Spleen (tissue), 7 donors: ENCODE results near the gene PHF11.

Source experiments
- CTCF ChIP-seq, 11 experiments: fragments of 200-600 bp in 7 of 11; fragments of 450-650 bp in 4 of 11; sonication (generic) in 4 of 11; IDR thresholded peaks in 8 of 11; conservative IDR thresholded peaks in 3 of 11; 1 replicate in 7 of 11; 2 replicates in 4 of 11; pipeline versions ENCODE4 v1.4.0 to v1.8.0; 2016 to 2021; ENCODE audit warnings: antibody characterized with exemption in 11 of 11, inconsistent platforms in 4 of 11, mild to moderate bottlenecking in 1 of 11
- POLR2AphosphoS5 ChIP-seq, 3 donors: sonication (generic); formaldehyde crosslinking; IDR thresholded peaks; one replicate each; pipeline ENCODE4 v1.5.1; 2017; ENCODE audit warnings: antibody characterized with exemption in 3 of 3
- donor health status: DM: no; HTN: no; CAD: no; lungs with moderate emphysema.
- donor health status: DM: no; HTN: no; CAD: no.
- donor health status: DM: no; HTN: no; CAD: no.

- TF ChIP-seq CTCF (IDR thresholded peaks at IDR 0.05 in 8 of 11, conservative IDR thresholded peaks at IDR 0.05 in 3 of 11) (no peak), POLR2AphosphoS5 (IDR thresholded peaks at IDR 0.05) (no peak)
Measured at GRCh38 chr13:49545661-49546060, 49.9 kb downstream of the PHF11 start.
